ENCODE results near the gene CBX1.

GRCh38 chr17:48128400-48128799 is 27.1 kb upstream of the CBX1 start:
- TF ChIP-seq EP300 (IDR thresholded peaks at IDR 0.05), result no peak
- TF ChIP-seq, protein P1, sequence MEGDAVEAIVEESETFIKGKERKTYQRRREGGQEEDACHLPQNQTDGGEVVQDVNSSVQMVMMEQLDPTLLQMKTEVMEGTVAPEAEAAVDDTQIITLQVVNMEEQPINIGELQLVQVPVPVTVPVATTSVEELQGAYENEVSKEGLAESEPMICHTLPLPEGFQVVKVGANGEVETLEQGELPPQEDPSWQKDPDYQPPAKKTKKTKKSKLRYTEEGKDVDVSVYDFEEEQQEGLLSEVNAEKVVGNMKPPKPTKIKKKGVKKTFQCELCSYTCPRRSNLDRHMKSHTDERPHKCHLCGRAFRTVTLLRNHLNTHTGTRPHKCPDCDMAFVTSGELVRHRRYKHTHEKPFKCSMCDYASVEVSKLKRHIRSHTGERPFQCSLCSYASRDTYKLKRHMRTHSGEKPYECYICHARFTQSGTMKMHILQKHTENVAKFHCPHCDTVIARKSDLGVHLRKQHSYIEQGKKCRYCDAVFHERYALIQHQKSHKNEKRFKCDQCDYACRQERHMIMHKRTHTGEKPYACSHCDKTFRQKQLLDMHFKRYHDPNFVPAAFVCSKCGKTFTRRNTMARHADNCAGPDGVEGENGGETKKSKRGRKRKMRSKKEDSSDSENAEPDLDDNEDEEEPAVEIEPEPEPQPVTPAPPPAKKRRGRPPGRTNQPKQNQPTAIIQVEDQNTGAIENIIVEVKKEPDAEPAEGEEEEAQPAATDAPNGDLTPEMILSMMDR (IDR thresholded peaks at IDR 0.05), result no peak

All from upper lobe of left lung (tissue), 4 donors.